Fibroblast of lung (primary cell): ENCODE results near the gene FBRSL1. TPM values are rescaled to one million over a fixed set of nuclear protein-coding genes. Genes with fewer than 3 reads are reported as not detected.

Source experiments
- DNase-seq, 2 donors: peaks; one replicate each; pipeline versions ENCODE4 v3.0.0 to v3.0.0-alpha.2; 2010; ENCODE audit warnings: low read depth in 2 of 2
- H2AFZ ChIP-seq: 2 replicates; pipeline ENCODE4 v1.5.1; 2012; ENCODE audit warnings: low read length, control low read depth, inconsistent platforms
- H3K27ac ChIP-seq: 2 replicates; pipeline ENCODE4 v1.5.1; 2011; ENCODE audit warnings: low read length, control low read depth; ENCODE audit not compliant: insufficient read depth
- H3K27me3 ChIP-seq: 2 replicates; pipeline ENCODE4 v1.5.1; 2011; ENCODE audit warnings: mild to moderate bottlenecking, low read length; ENCODE audit not compliant: control insufficient read depth, insufficient read depth
- H3K36me3 ChIP-seq: 2 replicates; pipeline ENCODE4 v1.5.1; 2011; ENCODE audit warnings: low read length; ENCODE audit not compliant: control insufficient read depth, insufficient read depth
- H3K4me1 ChIP-seq: 2 replicates; pipeline ENCODE4 v1.5.1; 2011; ENCODE audit warnings: low read length; ENCODE audit not compliant: control insufficient read depth, insufficient read depth; ENCODE audit errors: extremely low read depth
- H3K4me2 ChIP-seq: 2 replicates; pipeline ENCODE4 v1.5.1; 2011; ENCODE audit warnings: low read length, control low read depth; ENCODE audit not compliant: insufficient read depth; ENCODE audit errors: extremely low read depth
- H3K4me3 ChIP-seq, 4 experiments: fragments of 200-600 bp in 1 of 4; sonication (generic) in 1 of 4; replicated peaks in 1 of 4; 2 replicates each; pipeline ENCODE4 v1.5.1; 2011 to 2016; ENCODE audit warnings: low read length in 4 of 4, low read depth in 3 of 4, mild to moderate bottlenecking in 3 of 4, control low read depth in 2 of 4, inconsistent platforms in 1 of 4, mixed read lengths in 1 of 4; ENCODE audit not compliant: insufficient read depth in 1 of 4; ENCODE audit errors: control extremely low read depth in 1 of 4
- H3K79me2 ChIP-seq: 2 replicates; pipeline ENCODE4 v1.5.1; 2012; ENCODE audit warnings: mild to moderate bottlenecking, low read length, inconsistent platforms; ENCODE audit not compliant: control insufficient read depth, insufficient read depth
- H3K9ac ChIP-seq: 2 replicates; pipeline ENCODE4 v1.5.1; 2011; ENCODE audit warnings: mild to moderate bottlenecking, low read length, control low read depth; ENCODE audit not compliant: insufficient read depth
- H3K9me3 ChIP-seq: 2 replicates; pipeline ENCODE4 v1.5.1; 2012; ENCODE audit warnings: low read depth, low read length; ENCODE audit not compliant: control insufficient read depth, insufficient read depth
- H4K20me1 ChIP-seq: 2 replicates; pipeline ENCODE4 v1.5.1; 2011; ENCODE audit warnings: low read length; ENCODE audit not compliant: control insufficient read depth, insufficient read depth; ENCODE audit errors: extremely low read depth
- EZH2 ChIP-seq: IDR thresholded peaks from 2 replicates; pipeline ENCODE4 v1.5.1; 2012; ENCODE audit warnings: low read length, control low read depth, mild to moderate bottlenecking; ENCODE audit errors: missing control alignments
- polyA plus RNA-seq, 2 donors: library from polyadenylated mRNA; depleted of rRNA in 1 of 2; stranded (reverse) in 1 of 2; unstranded in 1 of 2; fragments of >200 nt; gene quantifications; 2 replicates each; pipeline ENCODE4 v1.2.1, GENCODE V29; 2011 to 2012; ENCODE audit warnings: missing spikeins in 1 of 2
- total RNA-seq: library from RNA; depleted of rRNA; stranded (reverse); fragments of >200 nt; gene quantifications from 2 replicates; pipeline ENCODE4 v1.2.1, GENCODE V29; 2014
- TF ChIP-seq, protein P1 (sequence below), 2 donors: IDR thresholded peaks in 1 of 2; conservative IDR thresholded peaks in 1 of 2; 1 replicate in 1 of 2; 2 replicates in 1 of 2; pipeline ENCODE4 v1.5.1; 2011 to 2012; ENCODE audit warnings: low read length in 2 of 2, control low read depth in 1 of 2, inconsistent platforms in 1 of 2, low read depth in 1 of 2, mild to moderate bottlenecking in 1 of 2

FBRSL1 gene
- total and polyA plus RNA-seq, 2 donors (not counting 1 experiment from before 2014, with no cell fraction given) = 1.4 to 1.8 TPM

DNA sequence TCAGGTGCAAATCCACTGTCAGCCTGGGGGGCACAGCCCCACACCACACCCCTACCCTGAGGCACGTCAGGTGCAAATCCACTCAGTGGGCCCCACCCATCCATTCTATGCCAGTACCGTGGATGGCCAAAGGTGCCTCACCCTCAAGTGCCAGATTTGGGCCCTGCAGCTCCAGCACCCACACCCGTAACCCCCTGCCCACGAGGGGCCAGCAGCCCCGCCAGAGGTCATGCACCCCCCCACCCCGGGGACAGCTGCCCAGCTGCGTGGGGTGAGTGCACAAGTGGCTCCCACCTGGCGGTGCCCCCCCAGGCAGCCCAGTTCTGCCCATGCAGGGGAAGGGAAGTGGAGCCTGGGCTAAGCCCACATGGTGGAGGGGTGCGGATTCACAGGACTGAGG is 51.2 kb downstream of the FBRSL1 start:
- Histone ChIP-seq H4K20me1 (no peaks in the 10 kb centered on the region), H3K4me1 (no peaks in the 10 kb centered on the region), H3K27me3 (no peaks in the 10 kb centered on the region), H3K79me2 (no peaks in the 10 kb centered on the region), H3K4me2 (no peak overlapping the region), H3K27ac (no peak overlapping the region), H3K36me3 (no peaks in the 10 kb centered on the region), H2AFZ (no peak overlapping the region), H3K9ac (no peak overlapping the region), H3K9me3 (peaks cover 4% of the 10 kb centered on the region), H3K4me3 (no peak overlapping the region)
- DNase-seq = no peak
- TF ChIP-seq EZH2 = no peak
- TF ChIP-seq, protein P1, sequence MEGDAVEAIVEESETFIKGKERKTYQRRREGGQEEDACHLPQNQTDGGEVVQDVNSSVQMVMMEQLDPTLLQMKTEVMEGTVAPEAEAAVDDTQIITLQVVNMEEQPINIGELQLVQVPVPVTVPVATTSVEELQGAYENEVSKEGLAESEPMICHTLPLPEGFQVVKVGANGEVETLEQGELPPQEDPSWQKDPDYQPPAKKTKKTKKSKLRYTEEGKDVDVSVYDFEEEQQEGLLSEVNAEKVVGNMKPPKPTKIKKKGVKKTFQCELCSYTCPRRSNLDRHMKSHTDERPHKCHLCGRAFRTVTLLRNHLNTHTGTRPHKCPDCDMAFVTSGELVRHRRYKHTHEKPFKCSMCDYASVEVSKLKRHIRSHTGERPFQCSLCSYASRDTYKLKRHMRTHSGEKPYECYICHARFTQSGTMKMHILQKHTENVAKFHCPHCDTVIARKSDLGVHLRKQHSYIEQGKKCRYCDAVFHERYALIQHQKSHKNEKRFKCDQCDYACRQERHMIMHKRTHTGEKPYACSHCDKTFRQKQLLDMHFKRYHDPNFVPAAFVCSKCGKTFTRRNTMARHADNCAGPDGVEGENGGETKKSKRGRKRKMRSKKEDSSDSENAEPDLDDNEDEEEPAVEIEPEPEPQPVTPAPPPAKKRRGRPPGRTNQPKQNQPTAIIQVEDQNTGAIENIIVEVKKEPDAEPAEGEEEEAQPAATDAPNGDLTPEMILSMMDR (conservative IDR thresholded peaks at IDR 0.05 in 1 of 2, IDR thresholded peaks at IDR 0.05 in 1 of 2; ENCODE audit: low read depth in 1 of 2, low read length in 2 of 2) = no peak

DNA sequence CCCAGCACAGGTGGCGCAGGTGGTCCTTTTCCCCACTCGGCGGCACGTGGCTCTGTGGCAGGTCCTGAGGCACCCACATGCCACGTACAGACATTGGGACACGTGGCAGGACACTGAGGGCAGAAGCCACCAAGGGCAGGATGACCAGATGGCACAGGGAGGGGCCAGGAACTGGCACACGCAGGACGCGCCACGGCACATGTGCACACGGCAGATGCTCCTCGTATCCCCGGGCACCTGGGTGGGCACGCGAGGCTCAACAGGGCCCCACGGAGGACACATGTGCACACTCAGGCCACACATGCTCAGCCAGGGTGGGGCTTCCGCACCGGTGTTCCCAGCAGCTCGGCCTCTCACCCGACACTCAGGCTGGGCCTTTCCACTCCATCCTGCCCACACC is 52.0 kb downstream of the FBRSL1 start:
- Histone ChIP-seq H3K79me2 (no peaks in the 10 kb centered on the region), H4K20me1 (no peaks in the 10 kb centered on the region), H3K36me3 (no peaks in the 10 kb centered on the region), H3K9ac (no peak overlapping the region), H3K27me3 (no peaks in the 10 kb centered on the region), H2AFZ (no peak overlapping the region), H3K27ac (no peak overlapping the region), H3K9me3 (no peaks in the 10 kb centered on the region), H3K4me2 (no peak overlapping the region), H3K4me1 (no peaks in the 10 kb centered on the region), H3K4me3 (no peak overlapping the region)
- TF ChIP-seq EZH2 = no peak
- TF ChIP-seq, protein P1 (conservative IDR thresholded peaks at IDR 0.05 in 1 of 2, IDR thresholded peaks at IDR 0.05 in 1 of 2; ENCODE audit: low read depth in 1 of 2, low read length in 2 of 2) = no peak
- no peak for DNase-seq

DNA sequence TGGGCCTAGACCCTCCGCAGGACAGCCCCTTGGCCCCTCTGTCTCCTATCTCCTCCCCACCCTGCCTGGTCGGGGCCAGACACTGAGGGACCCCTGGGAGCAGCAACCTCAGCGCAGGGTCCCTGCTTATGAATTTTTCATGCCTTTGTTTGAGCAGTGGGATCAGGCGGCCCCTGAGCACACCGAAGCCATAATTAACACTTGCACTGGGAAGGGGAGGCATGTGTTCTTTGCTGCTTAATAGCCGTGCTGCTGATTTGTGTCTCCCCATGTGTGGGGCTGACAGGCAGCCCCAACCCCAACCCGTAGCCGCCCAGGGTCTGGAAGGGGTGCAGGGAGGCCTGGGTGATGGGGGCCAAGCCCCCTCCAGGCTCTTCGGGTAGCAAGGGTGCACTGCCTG is 52.7 kb downstream of the FBRSL1 start:
- Histone ChIP-seq H3K9ac (no peak overlapping the region), H2AFZ (no peak overlapping the region), H3K27me3 (no peaks in the 10 kb centered on the region), H3K36me3 (no peaks in the 10 kb centered on the region), H3K4me3 (no peak overlapping the region), H3K4me2 (no peak overlapping the region), H3K79me2 (no peaks in the 10 kb centered on the region), H3K4me1 (no peaks in the 10 kb centered on the region), H3K27ac (no peak overlapping the region), H4K20me1 (no peaks in the 10 kb centered on the region), H3K9me3 (no peaks in the 10 kb centered on the region)
- TF ChIP-seq, protein P1 (conservative IDR thresholded peaks at IDR 0.05 in 1 of 2, IDR thresholded peaks at IDR 0.05 in 1 of 2; ENCODE audit: low read depth in 1 of 2, low read length in 2 of 2) = no peak
- no peak for TF ChIP-seq EZH2
- no peak for DNase-seq
